Mesenchymal stem cell (in vitro differentiated cells and primary cell): ENCODE measurements around the gene REM1.

Experiments used
- DNase-seq: peaks from one replicate; pipeline ENCODE4 v3.0.0-alpha.2; 2013
- H2AFZ ChIP-seq: one replicate; pipeline ENCODE4 v1.6.1; 2013; ENCODE audit warnings: low read depth, mild to moderate bottlenecking, control low read depth, inconsistent platforms, low read length, moderate library complexity
- H2AK5ac ChIP-seq: 2 replicates; pipeline ENCODE4 v1.6.1; 2013; ENCODE audit warnings: low read length, moderate library complexity, mild to moderate bottlenecking, inconsistent platforms; ENCODE audit not compliant: severe bottlenecking
- H2BK120ac ChIP-seq: one replicate; pipeline ENCODE4 v1.6.1; 2013; ENCODE audit warnings: low read depth, mild to moderate bottlenecking, inconsistent platforms, low read length, moderate library complexity
- H2BK12ac ChIP-seq, 2 experiments: one replicate each; pipeline ENCODE4 v1.6.1; 2013; ENCODE audit warnings: inconsistent platforms in 2 of 2, low read length in 2 of 2, mild to moderate bottlenecking in 2 of 2, moderate library complexity in 2 of 2, control low read depth in 1 of 2
- H2BK15ac ChIP-seq: one replicate; pipeline ENCODE4 v1.6.1; 2013; ENCODE audit warnings: mild to moderate bottlenecking, low read depth, inconsistent platforms; ENCODE audit not compliant: poor library complexity, severe bottlenecking
- H2BK5ac ChIP-seq: 2 replicates; pipeline ENCODE4 v1.6.1; 2013; ENCODE audit warnings: low read depth, mild to moderate bottlenecking, low read length, control low read depth, inconsistent platforms; ENCODE audit not compliant: poor library complexity, severe bottlenecking
- H3K14ac ChIP-seq, 2 experiments: one replicate each; pipeline ENCODE4 v1.6.1; 2013; ENCODE audit warnings: inconsistent platforms in 2 of 2, low read length in 2 of 2, control low read depth in 1 of 2, mild to moderate bottlenecking in 1 of 2, moderate library complexity in 1 of 2
- H3K18ac ChIP-seq, 2 experiments: one replicate each; pipeline ENCODE4 v1.6.1; 2013; ENCODE audit warnings: inconsistent platforms in 2 of 2, low read length in 2 of 2, control low read depth in 1 of 2, low read depth in 1 of 2, mild to moderate bottlenecking in 1 of 2
- H3K23ac ChIP-seq, 2 experiments: one replicate each; pipeline ENCODE4 v1.6.1; 2013; ENCODE audit warnings: inconsistent platforms in 2 of 2, low read length in 2 of 2, mild to moderate bottlenecking in 2 of 2, moderate library complexity in 2 of 2, control low read depth in 1 of 2
- H3K27ac ChIP-seq: 2 replicates; pipeline ENCODE4 v1.5.1; 2013; ENCODE audit warnings: mild to moderate bottlenecking, moderate library complexity, low read length, control low read depth, inconsistent platforms; ENCODE audit not compliant: poor library complexity, severe bottlenecking
- H3K27me3 ChIP-seq, 2 experiments: 2 replicates each; pipeline versions ENCODE4 v1.6.1 to v1.7.0; 2013; ENCODE audit warnings: low read length in 2 of 2, mild to moderate bottlenecking in 2 of 2, moderate library complexity in 2 of 2, control low read depth in 1 of 2, inconsistent platforms in 1 of 2; ENCODE audit not compliant: control insufficient read depth in 1 of 2, insufficient read depth in 1 of 2
- H3K36me3 ChIP-seq, 2 experiments: 2 replicates each; pipeline versions ENCODE4 v1.6.1 to v1.7.0; 2013; ENCODE audit warnings: low read length in 2 of 2, control low read depth in 1 of 2, inconsistent platforms in 1 of 2, low read depth in 1 of 2, mild to moderate bottlenecking in 1 of 2; ENCODE audit not compliant: insufficient read depth in 2 of 2, control insufficient read depth in 1 of 2
- H3K4ac ChIP-seq, 2 experiments: one replicate each; pipeline ENCODE4 v1.6.1; 2013; ENCODE audit warnings: inconsistent platforms in 2 of 2, low read length in 2 of 2, mild to moderate bottlenecking in 2 of 2, moderate library complexity in 2 of 2, control low read depth in 1 of 2, low read depth in 1 of 2
- H3K4me1 ChIP-seq: 2 replicates; pipeline ENCODE4 v1.6.1; 2013; ENCODE audit warnings: low read depth, low read length, control low read depth; ENCODE audit not compliant: control insufficient read depth, insufficient read depth
- H3K4me2 ChIP-seq: 2 replicates; pipeline ENCODE4 v1.6.1; 2013; ENCODE audit warnings: low read length, mild to moderate bottlenecking, inconsistent platforms; ENCODE audit not compliant: poor library complexity, severe bottlenecking
- H3K4me3 ChIP-seq, 2 experiments: 2 replicates each; pipeline versions ENCODE4 v1.5.1 to v1.7.0; 2013; ENCODE audit warnings: low read length in 2 of 2, mild to moderate bottlenecking in 2 of 2, control low read depth in 1 of 2, low read depth in 1 of 2; ENCODE audit not compliant: insufficient read depth in 1 of 2
- H3K79me1 ChIP-seq: replicated peaks from 2 replicates; pipeline ENCODE4 v1.6.1; 2013; ENCODE audit warnings: mild to moderate bottlenecking, control low read depth, low read length, inconsistent platforms; ENCODE audit not compliant: poor library complexity, severe bottlenecking
- H3K9ac ChIP-seq: 2 replicates; pipeline ENCODE4 v1.7.0; 2013; ENCODE audit warnings: mild to moderate bottlenecking, low read length, moderate library complexity
- H3K9me3 ChIP-seq: 2 replicates; pipeline ENCODE4 v1.7.0; 2013; ENCODE audit warnings: mild to moderate bottlenecking, low read length; ENCODE audit not compliant: control insufficient read depth
- H4K8ac ChIP-seq: one replicate; pipeline ENCODE4 v1.6.1; 2013; ENCODE audit warnings: inconsistent platforms, mild to moderate bottlenecking, low read length, moderate library complexity
- H4K91ac ChIP-seq: one replicate; pipeline ENCODE4 v1.6.1; 2013; ENCODE audit warnings: mild to moderate bottlenecking, low read length, inconsistent platforms
- WGBS: methylation state at CpG from one replicate; pipeline ENCODE4 v1.1.7; 2013; ENCODE audit warnings: mixed read lengths; 5-methylcytosine and 5-hydroxymethylcytosine counted together

The REM1 gene

GRCh38 chr20:31430568-31431115, 44.4 kb upstream of the REM1 start:
- no peak overlapping the region for H3K4me3 ChIP-seq
- no peak overlapping the region for H3K27ac ChIP-seq
- no peak overlapping the region for H3K4ac ChIP-seq
- no peak overlapping the region for H3K18ac ChIP-seq
- no peak overlapping the region for H2AK5ac ChIP-seq
- no peak overlapping the region for H2BK5ac ChIP-seq
- H3K79me1 ChIP-seq, result no peaks in the 10 kb centered on the region
- H3K23ac ChIP-seq, result no peak overlapping the region
- H2BK120ac ChIP-seq, result no peak overlapping the region
- peaks cover 0 to 3% of the 10 kb centered on the region in 2 experiments for H3K27me3 ChIP-seq
- H3K4me2 ChIP-seq, result no peak overlapping the region
- H4K91ac ChIP-seq, result no peak overlapping the region
- no peaks in the 10 kb centered on the region for H3K36me3 ChIP-seq
- H2BK15ac ChIP-seq, result no peak overlapping the region
- no peak for DNase-seq
- H2AFZ ChIP-seq, result no peak overlapping the region
- no peak overlapping the region for H3K9ac ChIP-seq
- no peak overlapping the region for H3K14ac ChIP-seq
- H2BK12ac ChIP-seq, result no peak overlapping the region
- no peaks in the 10 kb centered on the region for H3K9me3 ChIP-seq
- H4K8ac ChIP-seq, result no peak overlapping the region
- 59% methylated on average over 3 of the region's 4 CpGs for WGBS
- H3K4me1 ChIP-seq, result no peaks in the 10 kb centered on the region

- H3K27ac ChIP-seq, result no peak within 1 kb of the TSS
- WGBS, result 79% methylated on average over 16 of the region's 16 CpGs
- H3K4ac ChIP-seq, result no peak within 1 kb of the TSS
Measured at GRCh38 chr20:31440012-31440659, 35.0 kb upstream of the REM1 start, which contains the start of gene DEFB123. Gene DEFB123 (plus strand): TSS chr20:31440632. CDS start chr20:31440699, 67 bp downstream.

DNA sequence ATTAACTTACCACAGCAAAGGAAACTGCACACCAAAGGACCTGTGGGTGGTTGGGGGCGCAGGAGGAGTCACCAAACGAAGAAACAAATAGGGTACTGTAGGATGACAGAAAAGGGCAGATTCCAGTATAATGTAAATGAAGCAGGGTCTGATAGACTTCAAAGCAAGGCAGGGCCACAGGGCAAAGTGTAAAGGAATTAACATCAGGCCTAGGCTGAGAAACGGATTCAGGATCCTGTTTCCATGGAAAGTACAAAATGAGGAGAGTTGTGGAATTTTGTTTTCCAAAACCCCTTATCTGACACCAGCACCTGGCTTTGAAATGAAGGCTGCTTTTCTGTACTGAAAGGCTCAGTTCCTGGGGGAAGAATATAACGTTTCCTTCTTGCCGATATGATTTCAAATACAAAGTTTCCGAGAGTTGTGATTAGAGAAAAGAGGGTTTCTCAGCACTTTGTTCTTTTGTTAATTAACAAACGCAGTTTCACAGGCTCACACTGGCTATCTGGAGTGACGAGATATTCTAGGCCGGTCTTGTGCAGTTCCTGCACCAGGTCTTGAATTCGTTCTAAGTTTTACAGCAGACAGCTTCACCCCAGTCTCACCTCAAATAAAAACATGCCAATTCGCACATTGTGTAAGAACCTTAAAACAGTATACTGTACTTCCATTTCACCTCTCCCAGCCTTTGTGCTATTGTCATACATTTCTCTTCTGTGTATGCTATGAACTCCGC, 28.8 kb upstream of the REM1 start:
- Histone ChIP-seq H3K9me3 (no peaks in the 10 kb centered on the region), H2AFZ (no peak overlapping the region), H3K36me3 (no peaks in the 10 kb centered on the region), H3K23ac (no peak overlapping the region), H2AK5ac (no peak overlapping the region), H3K27me3 (peaks cover 9 to 23% of the 10 kb centered on the region in 2 experiments), H3K27ac (no peak overlapping the region), H2BK5ac (no peak overlapping the region), H3K4me3 (no peak overlapping the region), H3K4me2 (no peak overlapping the region), H3K4me1 (no peaks in the 10 kb centered on the region), H2BK15ac (no peak overlapping the region), H3K9ac (no peak overlapping the region), H3K14ac (no peak overlapping the region), H4K8ac (no peak overlapping the region), H3K18ac (no peak overlapping the region), H2BK120ac (no peak overlapping the region), H4K91ac (no peak overlapping the region), H3K79me1 (no peaks in the 10 kb centered on the region), H3K4ac (no peak overlapping the region), H2BK12ac (no peak overlapping the region)
- 76% methylated on average over 12 of the region's 12 CpGs for WGBS
- DNase-seq, result no peak

More at GRCh38 chr20:31440012-31440659, 35.0 kb upstream of the REM1 start, which contains the start of gene DEFB123:
- no peak within 1 kb of the TSS for H3K14ac ChIP-seq
- no peak within 1 kb of the TSS for H4K91ac ChIP-seq
- H3K4me1 ChIP-seq, result no peaks in the 10 kb centered on the region
- H2BK120ac ChIP-seq, result no peak within 1 kb of the TSS
- H2BK12ac ChIP-seq, result no peak within 1 kb of the TSS
- DNase-seq, result no peak
- H2AK5ac ChIP-seq, result no peak within 1 kb of the TSS
- H2BK5ac ChIP-seq, result no peak within 1 kb of the TSS
- no peak within 1 kb of the TSS for H3K18ac ChIP-seq
- no peak within 1 kb of the TSS for H3K23ac ChIP-seq
- no peak within 1 kb of the TSS for H4K8ac ChIP-seq
- H3K79me1 ChIP-seq, result no peaks in the 10 kb centered on the region
- no peak within 1 kb of the TSS for H3K4me2 ChIP-seq
- H3K9ac ChIP-seq, result no peak within 1 kb of the TSS
- no peaks in the 10 kb centered on the region for H3K36me3 ChIP-seq
- no peak within 1 kb of the TSS for H2BK15ac ChIP-seq
- H3K27me3 ChIP-seq, result peaks cover 9 to 28% of the 10 kb centered on the region in 2 experiments
- no peaks in the 10 kb centered on the region for H3K9me3 ChIP-seq
- H2AFZ ChIP-seq, result no peak within 1 kb of the TSS
- H3K4me3 ChIP-seq, result no peak within 1 kb of the TSS
